ENCODE data around the gene FHOD1. TPM values are rescaled to one million over a fixed set of nuclear protein-coding genes. Genes with fewer than 3 reads are reported as not detected.

The FHOD1 gene
- total and polyA plus RNA-seq, 2 of the 4 experiments (the other 2 are of a cell fraction): 13.8 to 64.0 TPM

DNA sequence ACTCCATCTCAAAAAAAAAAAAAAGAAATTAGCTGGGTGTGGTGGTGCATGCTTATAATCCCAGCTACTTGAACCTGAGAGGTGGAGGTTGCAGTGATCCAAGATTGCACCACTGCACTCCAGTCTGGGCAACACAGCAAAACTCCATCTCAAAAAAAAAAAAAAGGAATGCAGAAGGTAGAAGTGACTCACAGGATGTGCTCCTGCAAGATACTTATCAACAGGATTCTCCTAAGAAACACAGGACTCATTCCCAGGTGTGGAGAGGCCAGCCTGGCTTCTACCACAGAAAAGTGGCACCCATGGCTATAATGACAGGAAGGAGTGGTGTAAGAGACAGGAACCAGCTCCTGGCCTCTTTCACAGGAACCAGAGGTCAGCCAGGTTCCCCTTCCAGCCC, 34.5 kb downstream of the FHOD1 start:
- no peak overlapping the region for H4K8ac ChIP-seq (ENCODE audit: low read depth in 2 of 2, low read length in 2 of 2)
- H4K91ac ChIP-seq (ENCODE audit: insufficient read depth, low read depth, low read length): no peak overlapping the region
- H3K18ac ChIP-seq (ENCODE audit: low read depth, low read length): no peak overlapping the region
- H2BK20ac ChIP-seq (ENCODE audit: low read depth, low read length): no peak overlapping the region
- H3K56ac ChIP-seq (ENCODE audit: extremely low read depth, insufficient read depth, low read length): no peak overlapping the region
- H2AK5ac ChIP-seq (ENCODE audit: low read depth, low read length): no peak overlapping the region
- H3K14ac ChIP-seq (replicated peaks; ENCODE audit: low read depth, low read length): no peak overlapping the region
- no peaks in the 10 kb centered on the region for H3K27me3 ChIP-seq (ENCODE audit: control insufficient read depth, insufficient read depth, low read length)
- no peaks in the 10 kb centered on the region for H3K9me3 ChIP-seq (ENCODE audit: control insufficient read depth, insufficient read depth, low read length)
- ChIA-PET POLR2A (ENCODE audit: unreplicated experiment) (interaction anchor here (0.7 kb wide), 1 partner anchor 130 kb away, joined by 3 read pairs; no protein-coding TSS in a partner anchor), CTCF (no interaction called here)
- H4K20me1 ChIP-seq (ENCODE audit: insufficient read depth, low read length): 0 out of 2 replicates have a peak, but pooled peaks cover 3% of the 10 kb centered on the region
- H2AFZ ChIP-seq (replicated peaks; ENCODE audit: low read length, poor library complexity): no peak overlapping the region
- H2BK5ac ChIP-seq (ENCODE audit: low read depth, low read length, poor library complexity, severe bottlenecking): no peak overlapping the region
- no peak for ATAC-seq (ENCODE audit: low read depth)
- peaks cover 5% of the 10 kb centered on the region for H3K4me1 ChIP-seq (ENCODE audit: control insufficient read depth, insufficient read depth, low read length)
- no peak overlapping the region for H3K4ac ChIP-seq (ENCODE audit: low read depth, low read length)
- no TSS peak for BruUV-seq (replicated peaks)
- dilution Hi-C loops (cut with HindIII; ENCODE audit: low sequenced_read_pairs, unreplicated experiment) (no loop called here), in situ Hi-C loops (cut with MboI; ENCODE audit: low sequenced_read_pairs) (no loop called here), intact Hi-C loops (cut with micrococcal nuclease) (no loop called here)
- H2AK9ac ChIP-seq (replicated peaks; ENCODE audit: low read depth, low read length, poor library complexity): no peak overlapping the region
- no peak overlapping the region for H3K4me3 ChIP-seq (ENCODE audit: insufficient read depth, low read depth, low read length)
- no peak overlapping the region for H3K27ac ChIP-seq (ENCODE audit: insufficient read depth, low read length)
- no peak overlapping the region for H2BK15ac ChIP-seq (ENCODE audit: low read depth, low read length)
- DNase-seq: no peak
- no peak overlapping the region for H2BK120ac ChIP-seq (ENCODE audit: low read depth, low read length)
- H3K4me2 ChIP-seq (ENCODE audit: low read depth, low read length): no peak overlapping the region
- peaks cover 0 to 4% of the 10 kb centered on the region in 2 experiments; a peak in 1 of 4 replicates for H3K79me1 ChIP-seq (ENCODE audit: low read depth in 1 of 2, low read length in 2 of 2)
- no peak overlapping the region for H4K5ac ChIP-seq (ENCODE audit: low read depth, low read length)
- no peak overlapping the region for H3K9ac ChIP-seq (ENCODE audit: low read depth, low read length)
- H3K9me1 ChIP-seq (ENCODE audit: insufficient read depth, low read length): peaks cover 13% of the 10 kb centered on the region
- H3K23ac ChIP-seq (ENCODE audit: low read depth, low read length): no peak overlapping the region
- TF ChIP-seq MAZ (IDR thresholded peaks at IDR 0.05; ENCODE audit: borderline replicate concordance, low read depth, low read length) (no peak), CHD1 (IDR thresholded peaks at IDR 0.05; ENCODE audit: low read depth, low read length) (no peak), SMC3 (IDR thresholded peaks at IDR 0.05; ENCODE audit: low read depth, low read length) (no peak), POLR2A (IDR thresholded peaks at IDR 0.05; ENCODE audit: low read depth, low read length) (no peak), RFX5 (IDR thresholded peaks at IDR 0.05; ENCODE audit: low read depth, low read length) (no peak), RCOR1 (IDR thresholded peaks at IDR 0.05; ENCODE audit: insufficient replicate concordance, low read length) (no peak), RAD21 (IDR thresholded peaks at IDR 0.05; ENCODE audit: low read length) (no peak)
- TF ChIP-seq, protein P1, sequence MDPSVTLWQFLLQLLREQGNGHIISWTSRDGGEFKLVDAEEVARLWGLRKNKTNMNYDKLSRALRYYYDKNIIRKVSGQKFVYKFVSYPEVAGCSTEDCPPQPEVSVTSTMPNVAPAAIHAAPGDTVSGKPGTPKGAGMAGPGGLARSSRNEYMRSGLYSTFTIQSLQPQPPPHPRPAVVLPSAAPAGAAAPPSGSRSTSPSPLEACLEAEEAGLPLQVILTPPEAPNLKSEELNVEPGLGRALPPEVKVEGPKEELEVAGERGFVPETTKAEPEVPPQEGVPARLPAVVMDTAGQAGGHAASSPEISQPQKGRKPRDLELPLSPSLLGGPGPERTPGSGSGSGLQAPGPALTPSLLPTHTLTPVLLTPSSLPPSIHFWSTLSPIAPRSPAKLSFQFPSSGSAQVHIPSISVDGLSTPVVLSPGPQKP (IDR thresholded peaks at IDR 0.05; ENCODE audit: borderline replicate concordance, low read depth, low read length): no peak
- peaks cover 4% of the 10 kb centered on the region; the same call in 1 of the 2 replicates for H3K36me3 ChIP-seq (ENCODE audit: control insufficient read depth, insufficient read depth, low read length)
